ENCODE results near the gene HMGCR. TPM values are rescaled to one million over a fixed set of nuclear protein-coding genes. Genes with fewer than 3 reads are reported as not detected.
"Not testable (repeated sequence)": the region's sequence is repeated elsewhere in the genome, so short reads cannot be mapped to it uniquely, and the experiment has no call there.

HMGCR gene
- total RNA-seq, 4 donors from 2014 or later, result 3.2 to 21.1 (median 5.5) TPM

DNA sequence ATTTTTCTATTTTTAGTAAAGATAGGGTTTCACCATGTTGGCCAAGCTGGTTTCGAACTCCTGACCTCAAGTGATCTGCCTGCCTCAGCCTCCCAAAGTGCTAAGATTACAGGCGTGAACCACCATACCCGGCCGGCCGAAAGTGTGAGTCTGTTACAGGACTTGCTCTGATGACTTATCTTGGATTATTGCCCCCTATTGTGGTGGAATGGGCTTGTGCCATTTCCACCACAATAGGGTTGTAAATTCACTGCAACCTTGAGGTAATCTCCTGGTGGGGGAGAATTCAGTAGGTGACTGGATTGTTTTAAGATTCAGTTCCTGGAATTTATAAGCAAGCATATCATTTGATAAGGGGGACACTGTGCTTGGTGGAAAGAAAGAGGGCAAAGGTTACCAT lies 15.0 kb upstream of the HMGCR start:
- Histone ChIP-seq H3K4me1 (no peaks in the 10 kb centered on the region), H3K27me3 (no peaks in the 10 kb centered on the region), H3K36me3 (no peaks in the 10 kb centered on the region), H3K9me3 (no peaks in the 10 kb centered on the region), H3K4me3 (no peak overlapping the region), H3K27ac (no peak overlapping the region)
- DNase-seq (no peak), ATAC-seq (no peak)
- in situ Hi-C loops (cut with MboI; ENCODE audit: low sequenced_read_pairs in 4 of 4) (no loop called here), intact Hi-C loops (cut with DNase I; ENCODE audit: low total_unique reads) (no loop called here)
- TF ChIP-seq POLR2A (IDR thresholded peaks at IDR 0.05), result no peak

DNA sequence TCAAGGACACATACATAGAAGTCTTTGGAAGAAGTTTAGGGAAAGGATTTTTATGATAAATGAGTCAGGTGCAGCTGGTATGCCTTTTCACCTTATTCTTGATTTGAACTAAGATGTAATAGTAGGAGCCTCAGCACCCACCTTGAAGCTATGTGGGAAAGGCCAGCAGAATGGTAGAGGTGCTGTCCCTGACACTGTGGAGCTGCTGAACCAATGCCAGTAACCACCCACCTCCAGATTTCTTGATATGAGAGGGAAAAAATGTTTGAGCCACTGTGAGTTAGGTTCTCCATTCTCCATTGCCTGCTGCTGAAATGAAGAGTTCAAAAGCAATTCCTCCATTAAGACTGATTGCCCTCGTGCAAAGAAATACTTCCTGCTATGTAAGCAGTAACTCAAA lies 12.2 kb upstream of the HMGCR start:
- no peak for ATAC-seq
- Histone ChIP-seq H3K9me3 (no peaks in the 10 kb centered on the region), H3K27ac (no peak overlapping the region), H3K4me3 (no peak overlapping the region), H3K27me3 (no peaks in the 10 kb centered on the region), H3K36me3 (no peaks in the 10 kb centered on the region), H3K4me1 (no peaks in the 10 kb centered on the region)
- DNase-seq, result no peak
- TF ChIP-seq, protein P1, sequence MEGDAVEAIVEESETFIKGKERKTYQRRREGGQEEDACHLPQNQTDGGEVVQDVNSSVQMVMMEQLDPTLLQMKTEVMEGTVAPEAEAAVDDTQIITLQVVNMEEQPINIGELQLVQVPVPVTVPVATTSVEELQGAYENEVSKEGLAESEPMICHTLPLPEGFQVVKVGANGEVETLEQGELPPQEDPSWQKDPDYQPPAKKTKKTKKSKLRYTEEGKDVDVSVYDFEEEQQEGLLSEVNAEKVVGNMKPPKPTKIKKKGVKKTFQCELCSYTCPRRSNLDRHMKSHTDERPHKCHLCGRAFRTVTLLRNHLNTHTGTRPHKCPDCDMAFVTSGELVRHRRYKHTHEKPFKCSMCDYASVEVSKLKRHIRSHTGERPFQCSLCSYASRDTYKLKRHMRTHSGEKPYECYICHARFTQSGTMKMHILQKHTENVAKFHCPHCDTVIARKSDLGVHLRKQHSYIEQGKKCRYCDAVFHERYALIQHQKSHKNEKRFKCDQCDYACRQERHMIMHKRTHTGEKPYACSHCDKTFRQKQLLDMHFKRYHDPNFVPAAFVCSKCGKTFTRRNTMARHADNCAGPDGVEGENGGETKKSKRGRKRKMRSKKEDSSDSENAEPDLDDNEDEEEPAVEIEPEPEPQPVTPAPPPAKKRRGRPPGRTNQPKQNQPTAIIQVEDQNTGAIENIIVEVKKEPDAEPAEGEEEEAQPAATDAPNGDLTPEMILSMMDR (IDR thresholded peaks at IDR 0.05 in 4 of 5, conservative IDR thresholded peaks at IDR 0.05 in 1 of 5), result no peak
- no peak for TF ChIP-seq POLR2A (IDR thresholded peaks at IDR 0.05)
- in situ Hi-C loops (cut with MboI; ENCODE audit: low sequenced_read_pairs in 4 of 4), result loop anchor here in 3 of 4 donors (25.0 kb wide), 2 partner anchors 188 to 363 kb away; partner anchors contain the start of genes CERT1 (in 2 of the 3) and POLK (in 2 of the 3)
- intact Hi-C loops (cut with DNase I; ENCODE audit: low total_unique reads), result no loop called here

DNA sequence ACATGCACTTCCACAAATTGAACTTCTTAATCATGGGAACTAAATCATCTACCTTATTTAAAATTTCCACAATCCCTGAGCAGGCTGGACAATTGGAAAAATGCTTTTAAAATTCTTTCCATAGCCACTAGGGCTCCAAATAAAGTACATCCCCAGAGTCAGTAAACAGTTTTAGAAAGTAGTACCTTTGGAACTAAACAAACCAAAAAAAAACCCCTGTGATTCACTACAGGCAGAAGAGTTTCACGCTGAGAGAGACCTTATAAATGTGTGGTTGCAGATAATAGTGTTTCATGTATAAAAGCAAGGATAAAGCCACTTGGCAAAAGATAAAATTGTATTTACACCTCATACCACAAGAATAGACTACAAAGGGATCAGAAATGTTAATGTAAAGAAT lies 11.8 kb upstream of the HMGCR start:
- no peak for TF ChIP-seq POLR2A (IDR thresholded peaks at IDR 0.05)
- TF ChIP-seq, protein P1 (IDR thresholded peaks at IDR 0.05 in 4 of 5, conservative IDR thresholded peaks at IDR 0.05 in 1 of 5), result no peak
- intact Hi-C loops (cut with DNase I; ENCODE audit: low total_unique reads), result no loop called here

DNA sequence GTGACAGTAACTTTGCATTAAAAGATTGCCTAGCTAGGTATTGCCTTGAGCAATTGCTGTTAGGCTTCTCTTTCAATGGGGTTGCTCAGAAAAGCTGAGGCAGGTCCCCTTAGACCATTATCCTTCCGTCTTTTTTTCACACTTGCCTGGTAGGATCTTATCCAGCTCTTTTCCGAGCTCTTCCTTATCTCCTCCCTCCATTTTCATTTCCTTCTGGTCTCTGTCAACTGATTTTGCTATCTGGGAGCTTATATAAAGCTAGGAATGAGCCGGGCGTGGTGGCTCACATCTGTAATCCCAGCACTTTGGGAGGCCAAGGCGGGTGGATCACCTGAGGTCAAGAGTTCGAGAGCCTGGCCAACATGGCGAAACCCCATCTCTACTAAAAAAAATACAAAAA lies 6.6 kb upstream of the HMGCR start:
- DNase-seq (no peak), ATAC-seq (no peak)
- Histone ChIP-seq H3K27ac (no peak overlapping the region), H3K27me3 (no peaks in the 10 kb centered on the region), H3K36me3 (no peaks in the 10 kb centered on the region), H3K9me3 (no peaks in the 10 kb centered on the region), H3K4me1 (no peaks in the 10 kb centered on the region), H3K4me3 (no peak overlapping the region)
- in situ Hi-C loops (cut with MboI; ENCODE audit: low sequenced_read_pairs in 4 of 4), result loop anchor here in 3 of 4 donors (25.0 kb wide), 2 partner anchors 182 to 357 kb away; partner anchors contain the start of genes CERT1 (in 2 of the 3) and POLK (in 2 of the 3)
- TF ChIP-seq POLR2A (IDR thresholded peaks at IDR 0.05), result no peak
- TF ChIP-seq, protein P1 (IDR thresholded peaks at IDR 0.05 in 4 of 5, conservative IDR thresholded peaks at IDR 0.05 in 1 of 5), result no peak
- intact Hi-C loops (cut with DNase I; ENCODE audit: low total_unique reads), result loop anchor here (10.0 kb wide), 1 partner anchor 354 kb away; no protein-coding TSS in a partner anchor

More for the DNA sequence above, 11.8 kb upstream of the HMGCR start:
- H3K27ac ChIP-seq, result no peak overlapping the region
- no peaks in the 10 kb centered on the region for H3K27me3 ChIP-seq
- no peaks in the 10 kb centered on the region for H3K36me3 ChIP-seq
- no peak overlapping the region for H3K4me3 ChIP-seq
- no peaks in the 10 kb centered on the region for H3K4me1 ChIP-seq
- ATAC-seq (no peak), DNase-seq (no peak)
- in situ Hi-C loops (cut with MboI; ENCODE audit: low sequenced_read_pairs in 4 of 4), result loop anchor here in 3 of 4 donors (25.0 kb wide), 2 partner anchors 187 to 362 kb away; partner anchors contain the start of genes CERT1 (in 2 of the 3) and POLK (in 2 of the 3)
- H3K9me3 ChIP-seq, result no peaks in the 10 kb centered on the region

DNA sequence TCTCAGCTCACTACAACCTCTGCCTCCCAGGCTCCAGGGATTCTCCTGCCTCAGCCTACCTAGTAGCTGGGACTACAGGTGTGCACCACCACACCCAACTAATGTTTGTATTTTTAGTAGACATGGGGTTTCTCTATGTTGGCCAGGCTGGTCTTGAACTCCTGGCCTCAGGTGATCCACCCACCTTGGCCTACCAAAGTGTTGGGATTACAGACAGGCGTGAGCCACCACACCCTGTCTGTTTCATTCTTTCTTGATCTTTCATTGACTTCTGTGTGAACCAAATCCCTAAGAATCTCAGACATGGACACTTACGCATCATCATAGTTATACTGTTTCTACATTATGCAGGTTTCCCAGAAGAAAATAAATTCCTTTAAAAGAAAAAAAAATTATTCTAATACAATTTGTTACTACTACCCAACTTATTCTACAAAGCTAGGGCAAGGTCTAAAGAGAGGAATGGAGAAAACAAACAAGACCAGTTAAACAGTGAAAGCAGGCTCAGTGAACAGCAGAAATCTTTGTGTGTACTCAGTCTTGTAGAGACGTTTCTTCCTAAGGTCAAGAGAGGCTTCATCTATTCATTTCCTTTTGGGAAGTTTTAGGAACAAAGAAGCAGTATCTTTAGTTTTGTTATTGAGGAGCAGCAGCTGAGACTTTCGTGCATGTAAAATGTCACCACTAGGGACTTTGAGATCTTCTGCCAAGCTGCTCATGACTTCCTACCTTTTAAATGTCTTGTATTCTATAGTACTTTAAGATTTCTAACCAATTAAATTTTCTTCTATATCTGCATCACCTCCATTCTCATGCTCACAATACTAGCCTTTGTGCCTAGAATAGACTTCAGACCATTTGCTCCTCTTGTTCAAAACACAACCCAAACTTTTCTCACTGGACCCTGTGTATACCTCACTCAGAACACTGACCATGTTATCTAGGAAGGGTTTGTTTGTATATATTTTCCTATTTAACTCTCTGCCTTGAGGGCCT lies 5.6 kb upstream of the HMGCR start:
- ATAC-seq, result no peak
- in situ Hi-C loops (cut with MboI; ENCODE audit: low sequenced_read_pairs in 4 of 4), result loop anchor here in 3 of 4 donors (25.0 kb wide), 2 partner anchors 181 to 356 kb away; partner anchors contain the start of genes CERT1 (in 2 of the 3) and POLK (in 2 of the 3)
- intact Hi-C loops (cut with DNase I; ENCODE audit: low total_unique reads), result loop anchor here (10.0 kb wide), 1 partner anchor 353 kb away; no protein-coding TSS in a partner anchor
- DNase-seq, result no peak
- Histone ChIP-seq H3K27me3 (no peaks in the 10 kb centered on the region), H3K36me3 (no peaks in the 10 kb centered on the region), H3K27ac (no peak overlapping the region), H3K4me3 (no peak overlapping the region), H3K9me3 (no peaks in the 10 kb centered on the region), H3K4me1 (peaks cover 0 to 5% of the 10 kb centered on the region in 2 donors)
- no peak for TF ChIP-seq POLR2A (IDR thresholded peaks at IDR 0.05)
- TF ChIP-seq, protein P1 (IDR thresholded peaks at IDR 0.05 in 4 of 5, conservative IDR thresholded peaks at IDR 0.05 in 1 of 5), result no peak

DNA sequence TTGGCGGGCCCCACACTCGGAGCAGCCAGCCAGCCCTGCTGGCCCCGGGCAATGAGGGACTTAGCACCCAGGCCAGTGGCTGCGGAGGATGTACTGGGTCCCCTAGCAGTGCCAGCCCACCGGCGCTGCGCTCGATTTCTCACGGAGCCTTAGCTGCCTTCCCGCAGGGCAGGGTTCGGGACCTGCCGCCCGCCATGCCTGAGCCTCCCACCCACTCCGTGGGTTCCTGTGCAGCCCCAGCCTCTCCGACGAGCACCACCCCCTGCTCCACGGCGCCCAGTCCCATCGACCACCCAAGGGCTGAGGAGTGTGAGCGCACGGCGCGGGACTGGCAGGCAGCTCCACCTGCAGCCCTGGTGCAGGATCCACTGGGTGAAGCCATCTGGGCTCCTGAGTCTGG lies 3.3 kb upstream of the HMGCR start:
- H3K27me3 ChIP-seq, H3K4me3 ChIP-seq, DNase-seq, H3K36me3 ChIP-seq, ATAC-seq, H3K9me3 ChIP-seq, H3K27ac ChIP-seq: not testable (repeated sequence)
- H3K4me1 ChIP-seq, result peaks cover 9 to 14% of the 10 kb centered on the region in 2 donors
- intact Hi-C loops (cut with DNase I; ENCODE audit: low total_unique reads) (loop anchor here (10.0 kb wide), 1 partner anchor 351 kb away; no protein-coding TSS in a partner anchor), in situ Hi-C loops (cut with MboI; ENCODE audit: low sequenced_read_pairs in 4 of 4) (loop anchor here in 3 of 4 donors (25.0 kb wide), 2 partner anchors 179 to 354 kb away; partner anchors contain the start of genes CERT1 (in 2 of the 3) and POLK (in 2 of the 3))

DNA sequence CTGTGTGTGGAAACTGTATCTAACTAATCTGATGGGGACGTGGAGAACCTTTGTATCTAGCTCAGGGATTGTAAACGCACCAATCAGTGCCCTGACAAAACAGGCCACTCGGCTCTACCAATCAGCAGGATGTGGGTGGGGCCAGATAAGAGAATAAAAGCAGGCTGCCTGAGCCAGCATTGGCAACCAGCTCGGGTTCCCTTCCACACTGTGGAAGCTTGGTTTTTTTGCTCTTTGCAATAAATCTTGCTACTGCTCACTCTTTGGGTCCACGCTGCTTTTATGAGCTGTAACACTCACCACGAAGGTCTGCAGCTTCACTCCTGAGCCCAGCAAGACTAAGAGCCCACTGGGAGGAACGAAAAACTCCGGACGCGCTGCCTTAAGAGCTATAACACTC lies 2.6 kb upstream of the HMGCR start:
- H3K36me3 ChIP-seq, ATAC-seq, H3K27me3 ChIP-seq, H3K9me3 ChIP-seq, H3K4me3 ChIP-seq, DNase-seq, H3K27ac ChIP-seq: not testable (repeated sequence)
- intact Hi-C loops (cut with DNase I; ENCODE audit: low total_unique reads), result loop anchor here (10.0 kb wide), 1 partner anchor 350 kb away; no protein-coding TSS in a partner anchor
- H3K4me1 ChIP-seq, result peaks cover 9 to 15% of the 10 kb centered on the region in 2 donors
- in situ Hi-C loops (cut with MboI; ENCODE audit: low sequenced_read_pairs in 4 of 4), result loop anchor here in 3 of 4 donors (25.0 kb wide), 2 partner anchors 178 to 353 kb away; partner anchors contain the start of genes CERT1 (in 2 of the 3) and POLK (in 2 of the 3)

Data from gastrocnemius medialis (tissue), 4 donors.